GM12872 (cell line): ENCODE data around the gene ARL15.

Experiments
- TF ChIP-seq, protein P1 (sequence below): IDR thresholded peaks from 3 replicates; pipeline ENCODE4 v1.5.1; 2011; ENCODE audit warnings: low read depth, mild to moderate bottlenecking, low read length, moderate library complexity; ENCODE audit not compliant: insufficient read depth

Gene ARL15

DNA sequence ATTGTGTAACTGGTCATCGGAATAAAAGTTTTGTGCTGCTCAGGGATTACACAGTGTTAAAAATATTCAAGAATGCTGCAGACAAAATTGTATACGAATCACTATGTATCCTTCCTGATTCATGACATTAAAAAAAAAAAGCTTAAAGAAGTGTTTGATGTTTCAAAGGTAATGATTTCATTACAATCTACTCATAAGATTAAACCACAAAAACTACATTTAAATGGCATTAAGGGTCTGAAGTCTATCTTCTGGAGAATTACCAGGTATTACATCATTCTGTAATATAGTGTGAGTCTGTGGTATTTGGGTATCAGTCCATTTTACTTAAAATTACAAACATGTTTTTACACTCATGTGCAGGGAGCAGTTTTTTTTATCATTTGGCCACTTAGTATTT lies 425.5 kb downstream of the ARL15 start:
- TF ChIP-seq, protein P1, sequence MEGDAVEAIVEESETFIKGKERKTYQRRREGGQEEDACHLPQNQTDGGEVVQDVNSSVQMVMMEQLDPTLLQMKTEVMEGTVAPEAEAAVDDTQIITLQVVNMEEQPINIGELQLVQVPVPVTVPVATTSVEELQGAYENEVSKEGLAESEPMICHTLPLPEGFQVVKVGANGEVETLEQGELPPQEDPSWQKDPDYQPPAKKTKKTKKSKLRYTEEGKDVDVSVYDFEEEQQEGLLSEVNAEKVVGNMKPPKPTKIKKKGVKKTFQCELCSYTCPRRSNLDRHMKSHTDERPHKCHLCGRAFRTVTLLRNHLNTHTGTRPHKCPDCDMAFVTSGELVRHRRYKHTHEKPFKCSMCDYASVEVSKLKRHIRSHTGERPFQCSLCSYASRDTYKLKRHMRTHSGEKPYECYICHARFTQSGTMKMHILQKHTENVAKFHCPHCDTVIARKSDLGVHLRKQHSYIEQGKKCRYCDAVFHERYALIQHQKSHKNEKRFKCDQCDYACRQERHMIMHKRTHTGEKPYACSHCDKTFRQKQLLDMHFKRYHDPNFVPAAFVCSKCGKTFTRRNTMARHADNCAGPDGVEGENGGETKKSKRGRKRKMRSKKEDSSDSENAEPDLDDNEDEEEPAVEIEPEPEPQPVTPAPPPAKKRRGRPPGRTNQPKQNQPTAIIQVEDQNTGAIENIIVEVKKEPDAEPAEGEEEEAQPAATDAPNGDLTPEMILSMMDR, result no peak

DNA sequence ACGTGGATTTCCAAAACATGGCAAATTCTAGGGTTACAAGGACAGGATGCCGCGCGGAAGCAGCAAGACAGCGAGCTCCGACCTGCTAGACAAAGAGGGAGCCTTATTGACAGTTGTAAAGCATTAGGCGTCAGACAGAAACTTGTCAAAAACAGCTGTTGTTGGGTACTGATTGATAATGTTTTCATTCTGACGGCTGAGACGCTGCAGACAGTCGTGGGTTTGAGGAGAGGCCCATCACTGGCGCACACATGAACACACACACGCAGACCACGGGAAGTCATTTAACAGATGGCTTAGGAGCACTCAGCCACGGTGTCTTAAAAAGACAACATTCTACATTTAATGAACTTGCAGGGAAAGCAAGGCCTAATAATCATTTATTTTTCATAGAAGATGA lies 426.0 kb downstream of the ARL15 start:
- TF ChIP-seq, protein P1, result no peak

DNA sequence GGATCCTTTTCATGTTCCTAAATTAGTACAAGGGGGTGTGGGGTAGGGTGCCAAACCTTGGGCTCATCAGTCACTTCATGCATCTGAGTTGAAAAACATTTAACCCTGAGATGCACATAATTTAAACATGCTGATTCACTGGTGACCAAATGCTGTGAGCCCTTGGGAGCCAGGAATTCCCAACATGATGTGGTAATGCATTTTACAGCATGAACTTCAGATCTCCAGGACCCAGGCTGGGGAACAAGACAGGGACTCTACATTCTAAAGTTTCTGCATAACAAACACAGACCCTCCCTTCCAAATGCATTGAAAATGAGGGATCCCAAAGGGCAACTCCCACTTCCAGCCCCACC lies 427.7 kb downstream of the ARL15 start:
- TF ChIP-seq, protein P1, result no peak

DNA sequence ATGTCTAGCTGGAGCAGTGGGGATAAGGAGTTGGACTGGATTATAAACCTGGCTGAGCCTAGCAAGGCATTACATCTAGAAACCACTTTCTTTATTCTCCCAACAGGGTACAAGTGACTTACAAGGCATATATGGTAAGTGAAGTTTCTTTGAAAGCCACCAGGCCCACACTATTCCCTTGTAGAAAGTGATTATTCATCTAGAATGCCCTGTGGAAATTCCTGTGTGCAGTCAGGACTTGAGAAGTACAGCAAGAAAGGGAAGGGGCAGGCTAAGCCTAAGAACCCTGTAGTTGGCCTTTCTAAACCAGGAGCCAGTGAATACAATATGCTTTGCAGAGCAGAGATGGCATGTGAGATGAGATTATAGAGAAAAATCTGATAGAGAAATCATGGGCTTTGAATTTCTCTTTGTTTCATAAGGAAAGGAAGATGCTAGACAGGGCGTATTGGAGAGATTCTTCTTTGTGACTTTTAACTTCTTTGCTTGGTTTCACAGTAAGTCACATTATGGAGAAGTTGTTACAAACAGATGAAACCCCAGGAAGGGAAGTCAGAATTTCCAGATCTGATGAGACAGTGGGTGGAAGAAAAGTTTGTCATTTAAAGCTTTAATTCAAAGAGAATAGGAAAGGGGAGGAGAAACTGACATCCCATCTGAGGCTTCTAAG lies 428.2 kb downstream of the ARL15 start:
- TF ChIP-seq, protein P1, result no peak

DNA sequence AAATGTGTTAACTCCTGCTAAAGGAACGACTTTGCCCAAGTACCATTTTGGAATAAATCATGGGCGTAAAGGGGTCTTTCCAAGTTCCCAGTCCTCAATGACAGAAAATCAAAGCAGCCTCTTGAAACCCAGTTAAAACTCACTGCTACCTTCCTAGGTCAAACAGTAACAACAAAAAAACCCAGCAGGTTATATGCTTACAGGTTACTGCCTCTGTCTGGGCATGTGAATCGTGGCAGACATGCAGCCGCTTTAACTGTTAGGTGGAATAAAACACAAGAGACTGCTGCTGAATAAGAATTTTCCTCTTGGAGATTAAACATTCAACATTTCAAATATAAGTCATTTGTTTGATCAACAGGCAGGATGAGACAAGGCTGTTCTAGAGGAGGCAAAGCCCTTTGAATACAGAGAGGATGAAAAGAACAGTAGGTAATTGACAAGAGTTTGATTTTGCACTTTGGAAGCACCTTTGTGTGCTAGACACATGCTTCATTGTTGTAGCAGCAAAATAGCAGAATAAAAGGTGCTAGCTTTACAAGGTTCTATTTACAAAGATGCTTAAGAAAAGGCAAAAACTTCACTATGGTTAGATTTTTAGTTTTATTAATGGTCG lies 430.6 kb downstream of the ARL15 start:
- TF ChIP-seq, protein P1, result no peak

DNA sequence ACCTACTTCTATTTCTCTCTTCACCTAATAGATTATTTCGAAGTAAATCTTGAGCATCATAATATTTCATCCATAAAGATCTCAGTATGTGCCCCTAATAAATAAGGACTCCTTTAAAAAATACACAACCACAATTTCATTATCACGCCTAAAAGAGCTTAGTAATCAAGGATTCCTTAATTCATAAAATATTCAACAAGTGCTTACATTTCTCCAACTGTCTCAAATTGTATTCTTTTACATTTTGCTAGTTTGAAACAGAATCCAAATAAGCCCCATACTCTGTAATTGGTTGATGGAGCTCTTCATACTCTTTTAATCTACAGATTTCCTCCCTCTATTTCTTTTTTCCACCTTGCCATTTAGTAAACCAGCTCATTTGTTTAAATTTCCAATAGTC lies 432.4 kb downstream of the ARL15 start:
- TF ChIP-seq, protein P1, result no peak

DNA sequence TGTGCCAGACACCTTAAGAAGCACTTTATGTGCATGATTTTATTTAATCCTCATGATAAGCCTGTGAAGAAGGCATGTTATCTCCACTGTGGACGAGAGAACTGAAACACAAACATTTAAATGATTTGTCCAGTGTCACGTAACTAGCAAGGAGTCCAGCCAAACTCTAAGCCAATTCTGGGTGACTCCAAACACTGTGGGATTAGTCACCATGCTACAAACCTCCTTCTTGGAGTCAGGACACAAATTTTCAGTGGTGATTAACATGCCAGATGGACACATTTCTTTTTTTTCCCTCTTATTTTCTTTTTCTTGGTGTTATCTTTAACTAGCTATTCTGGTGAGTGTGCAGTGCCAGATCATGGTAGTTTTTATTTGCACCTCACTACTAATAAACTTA lies 433.1 kb downstream of the ARL15 start:
- TF ChIP-seq, protein P1, result no peak

DNA sequence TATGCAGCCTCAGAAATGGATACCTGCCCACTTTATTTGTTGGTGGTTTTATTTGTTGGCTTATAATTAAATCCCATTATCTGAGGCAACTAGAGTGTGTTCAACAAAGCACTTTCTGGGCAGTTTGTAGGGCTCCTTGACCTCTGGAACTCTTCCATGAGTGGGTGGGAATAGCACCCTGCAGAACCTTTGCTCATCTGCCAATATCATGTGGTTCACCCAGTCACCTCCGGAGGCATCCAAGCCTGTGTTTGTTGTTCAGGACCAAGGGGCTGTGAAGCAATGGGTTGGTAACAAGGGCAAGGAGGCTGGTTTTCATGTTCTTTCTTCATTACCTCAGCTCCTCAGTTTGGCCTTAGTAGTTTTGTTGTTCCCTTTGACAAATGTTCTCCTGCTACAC lies 436.0 kb downstream of the ARL15 start:
- TF ChIP-seq, protein P1, result no peak
